Measurements from ENCODE around the gene NEAT1.
"Not testable (repeated sequence)": the region's sequence is repeated elsewhere in the genome, so short reads cannot be mapped to it uniquely, and the experiment has no call there.

Gene NEAT1

GRCh38 chr11:65448418-65449105 is 26.0 kb downstream of the NEAT1 start:
- DNase-seq (ENCODE audit: extremely low spot score), result no peak
- no peak for TF ChIP-seq CTCF (IDR thresholded peaks at IDR 0.05; ENCODE audit: control extremely low read depth, extremely low read depth, low read depth, missing control alignments)
- ChIA-PET POLR2A (interaction anchor here (0.6 to 1.8 kb wide), 3 partner anchors 23 to 58 kb away, joined by 3 to 5 read pairs (median 4); no protein-coding TSS in a partner anchor), CTCF (interaction anchor here (1.1 to 2.2 kb wide), 4 partner anchors 7 to 32 kb away, joined by 3 to 11 read pairs (median 4); no protein-coding TSS in a partner anchor)

GRCh38 chr11:65451301-65451700 is 28.7 kb downstream of the NEAT1 start:
- POLR2A ChIA-PET; DNase-seq (ENCODE audit: extremely low spot score); CTCF ChIA-PET: not testable (repeated sequence)

GRCh38 chr11:65452259-65452658 is 29.7 kb downstream of the NEAT1 start:
- CTCF ChIA-PET, result not testable (repeated sequence)

GRCh38 chr11:65452806-65453490 is 30.4 kb downstream of the NEAT1 start:
- ChIA-PET CTCF (interaction anchor here (1.0 to 1.3 kb wide), 3 partner anchors 16 to 41 kb away, joined by 3 read pairs; no protein-coding TSS in a partner anchor), POLR2A (interaction anchor here (0.9 kb wide), 1 partner anchor 55 kb away, joined by 5 read pairs; no protein-coding TSS in a partner anchor)
- TF ChIP-seq CTCF (IDR thresholded peaks at IDR 0.05; ENCODE audit: control extremely low read depth, extremely low read depth, low read depth, missing control alignments), result no peak
- no peak for DNase-seq (ENCODE audit: extremely low spot score)

More at GRCh38 chr11:65452259-65452658, 29.7 kb downstream of the NEAT1 start:
- DNase-seq (ENCODE audit: extremely low spot score), result not testable (repeated sequence)
- POLR2A ChIA-PET, result interaction anchor here (0.9 kb wide), 1 partner anchor 56 kb away, joined by 5 read pairs; no protein-coding TSS in a partner anchor

- ChIA-PET CTCF (interaction anchor here (1.3 kb wide), 1 partner anchor 36 kb away, joined by 3 read pairs; no protein-coding TSS in a partner anchor), POLR2A (interaction anchor here (1.6 kb wide), 1 partner anchor 8 kb away, joined by 3 read pairs; no protein-coding TSS in a partner anchor)
- TF ChIP-seq CTCF (IDR thresholded peaks at IDR 0.05; ENCODE audit: control extremely low read depth, extremely low read depth, low read depth, missing control alignments), result no peak
- no peak for DNase-seq (ENCODE audit: extremely low spot score)
Measured at GRCh38 chr11:65454311-65454695, 31.7 kb downstream of the NEAT1 start.

GRCh38 chr11:65454696-65455456 is 32.3 kb downstream of the NEAT1 start:
- peak; percentile 98 for DNase-seq (ENCODE audit: extremely low spot score)
- CTCF ChIA-PET, result interaction anchor here (0.7 to 1.6 kb wide), 7 partner anchors 10 to 73 kb away, joined by 3 to 7 read pairs (median 4); partner anchors contain the start of gene MALAT1
- POLR2A ChIA-PET, result interaction anchor here (1.0 to 1.9 kb wide), 7 partner anchors 8 to 51 kb away, joined by 3 to 8 read pairs (median 5); partner anchors contain the start of gene MALAT1
- TF ChIP-seq CTCF (IDR thresholded peaks at IDR 0.05; ENCODE audit: control extremely low read depth, extremely low read depth, low read depth, missing control alignments), result peak; percentile 33

- POLR2A ChIA-PET, result interaction anchor here (0.7 to 1.9 kb wide), 2 partner anchors 13 to 153 kb away, joined by 5 to 8 read pairs; no protein-coding TSS in a partner anchor
- DNase-seq (ENCODE audit: extremely low spot score), result no peak
- CTCF ChIA-PET, result interaction anchor here (1.5 to 1.6 kb wide), 2 partner anchors 10 to 75 kb away, joined by 4 read pairs; no protein-coding TSS in a partner anchor
- TF ChIP-seq CTCF (IDR thresholded peaks at IDR 0.05; ENCODE audit: control extremely low read depth, extremely low read depth, low read depth, missing control alignments), result no peak
Measured at GRCh38 chr11:65456418-65456817, 33.8 kb downstream of the NEAT1 start.

Data from GM10248 (cell line).